Measurements from ENCODE around the gene SETD1B. TPM values are rescaled to one million over a fixed set of nuclear protein-coding genes. Genes with fewer than 3 reads are reported as not detected.

The SETD1B gene
- total and polyA plus RNA-seq, 2 of the 4 experiments (the other 2 are of a cell fraction) = 0.90 to 5.1 TPM

DNA sequence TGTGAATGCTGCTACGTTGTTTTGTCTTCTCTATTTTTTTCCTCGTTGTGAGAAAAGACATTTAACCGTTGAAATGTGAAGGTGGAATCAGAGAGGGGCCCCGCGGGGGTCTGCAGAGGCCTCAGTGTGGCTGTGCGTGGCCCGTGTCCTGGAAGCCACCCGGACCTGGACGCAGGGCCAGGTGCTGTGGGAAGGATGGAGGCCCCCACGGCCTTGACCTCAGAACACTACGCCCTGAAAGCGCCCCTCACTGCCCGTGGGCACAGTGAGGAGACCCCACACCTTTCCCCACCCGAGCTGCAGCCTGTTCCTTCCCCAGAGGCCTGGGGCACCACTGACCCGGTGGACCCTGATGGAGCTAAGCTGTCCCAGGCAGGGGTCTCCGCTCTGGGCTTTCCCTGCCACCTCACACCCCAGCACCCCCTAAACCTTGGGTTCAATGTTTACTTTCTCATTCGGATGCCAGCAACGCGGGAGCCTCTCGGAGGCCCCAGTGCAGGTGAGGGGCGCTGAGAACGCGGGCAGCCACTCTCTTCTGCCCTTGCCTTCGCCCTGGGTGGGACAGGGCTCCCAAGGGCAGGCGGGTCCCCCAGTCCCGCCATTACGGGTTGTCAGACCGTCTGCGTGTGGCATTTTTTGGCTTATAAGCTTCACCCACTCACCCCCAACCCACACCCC lies 26.9 kb downstream of the SETD1B start:
- ChIA-PET CTCF (no interaction called here), POLR2A (ENCODE audit: unreplicated experiment) (no interaction called here)
- no peak overlapping the region for H2BK15ac ChIP-seq (ENCODE audit: low read depth, low read length)

More for the DNA sequence above, 26.9 kb downstream of the SETD1B start:
- H2AK5ac ChIP-seq (ENCODE audit: low read depth, low read length) = no peak overlapping the region
- WGBS, 2 experiments (ENCODE audit: extremely low coverage in 2 of 2, insufficient read length in 1 of 2) = 90% methylated on average over 15 of the region's 29 CpGs; no CpG with 5 or more reads in 1 of the 2 experiments
- H3K18ac ChIP-seq (ENCODE audit: low read depth, low read length) = no peak overlapping the region
- H2AFZ ChIP-seq (replicated peaks; ENCODE audit: low read length, poor library complexity) = no peak overlapping the region
- H3K14ac ChIP-seq (replicated peaks; ENCODE audit: low read depth, low read length) = no peak overlapping the region
- peaks cover 51% of the 10 kb centered on the region for H3K36me3 ChIP-seq (ENCODE audit: control insufficient read depth, insufficient read depth, low read length)
- no peak overlapping the region for H3K9ac ChIP-seq (ENCODE audit: low read depth, low read length)
- DNase-seq (no peak), ATAC-seq (ENCODE audit: low read depth) (no peak)
- H3K79me1 ChIP-seq (ENCODE audit: low read depth in 1 of 2, low read length in 2 of 2) = peaks cover 13 to 31% of the 10 kb centered on the region in 2 experiments
- no peak overlapping the region for H3K27ac ChIP-seq (ENCODE audit: insufficient read depth, low read length)
- no peak overlapping the region for H2BK20ac ChIP-seq (ENCODE audit: low read depth, low read length)
- no peak overlapping the region for H3K56ac ChIP-seq (ENCODE audit: extremely low read depth, insufficient read depth, low read length)
- no peak overlapping the region for H4K5ac ChIP-seq (ENCODE audit: low read depth, low read length)
- intact Hi-C loops (cut with micrococcal nuclease) (no loop called here), in situ Hi-C loops (cut with MboI; ENCODE audit: low sequenced_read_pairs) (no loop called here), dilution Hi-C loops (cut with HindIII; ENCODE audit: low sequenced_read_pairs, unreplicated experiment) (no loop called here)
- H3K9me3 ChIP-seq (ENCODE audit: control insufficient read depth, insufficient read depth, low read length) = no peaks in the 10 kb centered on the region
- no peak overlapping the region for H2BK5ac ChIP-seq (ENCODE audit: low read depth, low read length, poor library complexity, severe bottlenecking)
- H3K4me1 ChIP-seq (ENCODE audit: control insufficient read depth, insufficient read depth, low read length) = no peaks in the 10 kb centered on the region
- TF ChIP-seq RFX5 (IDR thresholded peaks at IDR 0.05; ENCODE audit: low read depth, low read length) (no peak), POLR2A (IDR thresholded peaks at IDR 0.05; ENCODE audit: low read depth, low read length) (no peak), BHLHE40 (IDR thresholded peaks at IDR 0.05; ENCODE audit: low read depth, low read length) (no peak), RAD21 (IDR thresholded peaks at IDR 0.05; ENCODE audit: low read length) (no peak), MXI1 (IDR thresholded peaks at IDR 0.05; ENCODE audit: borderline replicate concordance, low read depth, low read length) (no peak), CHD1 (IDR thresholded peaks at IDR 0.05; ENCODE audit: low read depth, low read length) (no peak), MAZ (IDR thresholded peaks at IDR 0.05; ENCODE audit: borderline replicate concordance, low read depth, low read length) (no peak)
- TF ChIP-seq, protein P1, sequence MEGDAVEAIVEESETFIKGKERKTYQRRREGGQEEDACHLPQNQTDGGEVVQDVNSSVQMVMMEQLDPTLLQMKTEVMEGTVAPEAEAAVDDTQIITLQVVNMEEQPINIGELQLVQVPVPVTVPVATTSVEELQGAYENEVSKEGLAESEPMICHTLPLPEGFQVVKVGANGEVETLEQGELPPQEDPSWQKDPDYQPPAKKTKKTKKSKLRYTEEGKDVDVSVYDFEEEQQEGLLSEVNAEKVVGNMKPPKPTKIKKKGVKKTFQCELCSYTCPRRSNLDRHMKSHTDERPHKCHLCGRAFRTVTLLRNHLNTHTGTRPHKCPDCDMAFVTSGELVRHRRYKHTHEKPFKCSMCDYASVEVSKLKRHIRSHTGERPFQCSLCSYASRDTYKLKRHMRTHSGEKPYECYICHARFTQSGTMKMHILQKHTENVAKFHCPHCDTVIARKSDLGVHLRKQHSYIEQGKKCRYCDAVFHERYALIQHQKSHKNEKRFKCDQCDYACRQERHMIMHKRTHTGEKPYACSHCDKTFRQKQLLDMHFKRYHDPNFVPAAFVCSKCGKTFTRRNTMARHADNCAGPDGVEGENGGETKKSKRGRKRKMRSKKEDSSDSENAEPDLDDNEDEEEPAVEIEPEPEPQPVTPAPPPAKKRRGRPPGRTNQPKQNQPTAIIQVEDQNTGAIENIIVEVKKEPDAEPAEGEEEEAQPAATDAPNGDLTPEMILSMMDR (conservative IDR thresholded peaks at IDR 0.05; ENCODE audit: low read depth, low read length) = no peak
- TF ChIP-seq, protein P2, sequence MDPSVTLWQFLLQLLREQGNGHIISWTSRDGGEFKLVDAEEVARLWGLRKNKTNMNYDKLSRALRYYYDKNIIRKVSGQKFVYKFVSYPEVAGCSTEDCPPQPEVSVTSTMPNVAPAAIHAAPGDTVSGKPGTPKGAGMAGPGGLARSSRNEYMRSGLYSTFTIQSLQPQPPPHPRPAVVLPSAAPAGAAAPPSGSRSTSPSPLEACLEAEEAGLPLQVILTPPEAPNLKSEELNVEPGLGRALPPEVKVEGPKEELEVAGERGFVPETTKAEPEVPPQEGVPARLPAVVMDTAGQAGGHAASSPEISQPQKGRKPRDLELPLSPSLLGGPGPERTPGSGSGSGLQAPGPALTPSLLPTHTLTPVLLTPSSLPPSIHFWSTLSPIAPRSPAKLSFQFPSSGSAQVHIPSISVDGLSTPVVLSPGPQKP (IDR thresholded peaks at IDR 0.05; ENCODE audit: borderline replicate concordance, low read depth, low read length) = no peak
- H4K91ac ChIP-seq (ENCODE audit: insufficient read depth, low read depth, low read length) = no peak overlapping the region
- H4K20me1 ChIP-seq (ENCODE audit: insufficient read depth, low read length) = peaks cover 6% of the 10 kb centered on the region; the same call in 1 of the 2 replicates
- H3K4ac ChIP-seq (ENCODE audit: low read depth, low read length) = no peak overlapping the region
- no peak overlapping the region for H3K23ac ChIP-seq (ENCODE audit: low read depth, low read length)
- H4K8ac ChIP-seq (ENCODE audit: low read depth in 2 of 2, low read length in 2 of 2) = no peak overlapping the region
- H2BK120ac ChIP-seq (ENCODE audit: low read depth, low read length) = no peak overlapping the region
- no peak overlapping the region for H3K4me2 ChIP-seq (ENCODE audit: low read depth, low read length)
- H3K9me1 ChIP-seq (ENCODE audit: insufficient read depth, low read length) = no peaks in the 10 kb centered on the region
- H3K27me3 ChIP-seq (ENCODE audit: control insufficient read depth, insufficient read depth, low read length) = no peaks in the 10 kb centered on the region
- peak overlapping the region; percentile 16 for H2AK9ac ChIP-seq (replicated peaks; ENCODE audit: low read depth, low read length, poor library complexity)
- TSS peak; percentile 81 for BruUV-seq (replicated peaks)
- no peak overlapping the region for H3K4me3 ChIP-seq (ENCODE audit: insufficient read depth, low read depth, low read length)

All from IMR-90 (cell line).